Stimulated activated CD4-positive, alpha-beta T cell treated with anti-CD3 and anti-CD28 coated beads, Interleukin-1b, Interleukin-23, amount 100 ng/mL, for 24 hours (primary cell): ENCODE measurements around the gene HK1.

Experiments
- DNase-seq, 4 experiments: peaks; one replicate each; pipeline ENCODE4 v3.0.0-alpha.2; 2020; ENCODE audit warnings: low read depth in 4 of 4, low spot score in 1 of 4

Gene HK1

GRCh38 chr10:69345890-69346474, 67.7 kb downstream of the HK1 start:
- no peak for DNase-seq

GRCh38 chr10:69346776-69347175, 68.5 kb downstream of the HK1 start:
- no peak for DNase-seq

- no peak for DNase-seq
Observed at GRCh38 chr10:69348816-69349541, 70.7 kb downstream of the HK1 start.

- DNase-seq: no peak
Observed at GRCh38 chr10:69349542-69349888, 71.2 kb downstream of the HK1 start.

- no peak for DNase-seq
Observed at GRCh38 chr10:69351589-69351988, 73.3 kb downstream of the HK1 start.

- DNase-seq: no peak
Observed at GRCh38 chr10:69352569-69353264, 74.4 kb downstream of the HK1 start.

- DNase-seq: no peak
Observed at GRCh38 chr10:69353977-69354635, 75.8 kb downstream of the HK1 start.

GRCh38 chr10:69356187-69356586, 77.9 kb downstream of the HK1 start:
- no peak for DNase-seq

GRCh38 chr10:69358148-69358795, 80.0 kb downstream of the HK1 start:
- DNase-seq: no peak

GRCh38 chr10:69359148-69359547, 80.9 kb downstream of the HK1 start:
- no peak for DNase-seq

GRCh38 chr10:69359594-69359993, 81.3 kb downstream of the HK1 start:
- DNase-seq: no peak

GRCh38 chr10:69360485-69361302, 82.4 kb downstream of the HK1 start:
- DNase-seq: no peak

GRCh38 chr10:69361303-69361614, 83.0 kb downstream of the HK1 start:
- no peak for DNase-seq

- no peak for DNase-seq
Observed at GRCh38 chr10:69362471-69362954, 84.2 kb downstream of the HK1 start.

- no peak for DNase-seq
Observed at GRCh38 chr10:69363666-69364065, 85.4 kb downstream of the HK1 start.

- DNase-seq: no peak
Observed at GRCh38 chr10:69364232-69364940, 86.1 kb downstream of the HK1 start.

- DNase-seq: no peak
Observed at GRCh38 chr10:69366738-69367137, 88.4 kb downstream of the HK1 start.

GRCh38 chr10:69367469-69367868, 89.2 kb downstream of the HK1 start:
- DNase-seq: no peak

GRCh38 chr10:69372126-69372980, 94.1 kb downstream of the HK1 start:
- DNase-seq: no peak
